Neutrophil (primary cell): ENCODE measurements around the gene ZBTB45.
A peak's percentile ranks its signal among the peaks of the same experiment; 100 is the strongest.

Experiments used
- H3K27ac ChIP-seq: fragments of 200-600 bp; sonication (generic); 2 replicates; pipeline ENCODE4 v1.5.1; 2016; ENCODE audit warnings: mild to moderate bottlenecking, moderate library complexity
- H3K27me3 ChIP-seq: fragments of 200-600 bp; sonication (generic); 2 replicates; pipeline ENCODE4 v1.6.0; 2016; ENCODE audit warnings: mild to moderate bottlenecking
- H3K36me3 ChIP-seq: fragments of 200-600 bp; sonication (generic); 2 replicates; pipeline ENCODE4 v1.5.1; 2017
- H3K4me1 ChIP-seq, 2 experiments: fragments of 200-600 bp in 1 of 2; sonication (generic) in 1 of 2; 1 replicate in 1 of 2; 2 replicates in 1 of 2; pipeline versions ENCODE4 v1.5.1 to v1.6.1; 2013 to 2016; ENCODE audit warnings: low read depth in 1 of 2, low read length in 1 of 2, mild to moderate bottlenecking in 1 of 2, moderate library complexity in 1 of 2; ENCODE audit not compliant: control insufficient read depth in 1 of 2, insufficient read depth in 1 of 2
- H3K4me3 ChIP-seq, 2 experiments: fragments of 200-600 bp in 1 of 2; sonication (generic) in 1 of 2; 1 replicate in 1 of 2; 2 replicates in 1 of 2; pipeline ENCODE4 v1.5.1; 2013 to 2016; ENCODE audit warnings: low read depth in 1 of 2, low read length in 1 of 2, mild to moderate bottlenecking in 1 of 2, moderate library complexity in 1 of 2
- H3K9me3 ChIP-seq: fragments of 200-600 bp; sonication (generic); 2 replicates; pipeline ENCODE4 v1.5.1; 2016
- CTCF ChIP-seq: fragments of 200-600 bp; sonication (generic); IDR thresholded peaks from 2 replicates; pipeline ENCODE4 v1.5.1; 2016; ENCODE audit warnings: antibody characterized with exemption

Gene ZBTB45

GRCh38 chr19:58559275-58560006, 39.8 kb upstream of the ZBTB45 start:
- H3K9me3 ChIP-seq, result no peaks in the 10 kb centered on the region
- H3K4me3 ChIP-seq, result peak overlapping the region; percentile 67 to 91
- peaks cover 55 to 62% of the 10 kb centered on the region in 2 experiments for H3K4me1 ChIP-seq
- H3K27ac ChIP-seq, result peak overlapping the region; percentile 100
- no peak for TF ChIP-seq CTCF
- H3K27me3 ChIP-seq, result peaks cover 41% of the 10 kb centered on the region
- peaks cover 19% of the 10 kb centered on the region for H3K36me3 ChIP-seq

- Histone ChIP-seq H3K4me1 (peaks cover 62 to 69% of the 10 kb centered on the region in 2 experiments), H3K4me3 (peak overlapping the region; percentile 67 to 91), H3K36me3 (peaks cover 24% of the 10 kb centered on the region), H3K9me3 (no peaks in the 10 kb centered on the region), H3K27me3 (peaks cover 34% of the 10 kb centered on the region), H3K27ac (peak overlapping the region; percentile 100)
- peak; percentile 25 for TF ChIP-seq CTCF
Measured at GRCh38 chr19:58558623-58559274, 39.1 kb upstream of the ZBTB45 start.

GRCh38 chr19:58558066-58558622, 38.5 kb upstream of the ZBTB45 start, which contains the start of gene UBE2M:
UBE2M (minus strand) TSS chr19:58558611; CDS start chr19:58558381, 230 bp downstream.
- peaks cover 30% of the 10 kb centered on the region for H3K36me3 ChIP-seq
- H3K27ac ChIP-seq, result peak within 1 kb of the TSS; percentile 100
- H3K9me3 ChIP-seq, result no peaks in the 10 kb centered on the region
- peaks cover 62 to 69% of the 10 kb centered on the region in 2 experiments for H3K4me1 ChIP-seq
- no peak for TF ChIP-seq CTCF
- H3K27me3 ChIP-seq, result peaks cover 28% of the 10 kb centered on the region
- peak within 1 kb of the TSS; percentile 67 to 91 for H3K4me3 ChIP-seq

GRCh38 chr19:58557221-58558065, 37.8 kb upstream of the ZBTB45 start:
- no peaks in the 10 kb centered on the region for H3K9me3 ChIP-seq
- no peak for TF ChIP-seq CTCF
- H3K36me3 ChIP-seq, result peaks cover 37% of the 10 kb centered on the region
- H3K4me3 ChIP-seq, result peak overlapping the region; percentile 67 to 82
- H3K27me3 ChIP-seq, result peaks cover 21% of the 10 kb centered on the region
- peaks cover 55 to 62% of the 10 kb centered on the region in 2 experiments for H3K4me1 ChIP-seq
- peak overlapping the region; percentile 100 for H3K27ac ChIP-seq

GRCh38 chr19:58556622-58557220, 37.1 kb upstream of the ZBTB45 start:
- H3K27me3 ChIP-seq, result peaks cover 14% of the 10 kb centered on the region
- H3K4me1 ChIP-seq, result peaks cover 47 to 55% of the 10 kb centered on the region in 2 experiments
- peak overlapping the region; percentile 67 to 82 for H3K4me3 ChIP-seq
- no peak for TF ChIP-seq CTCF
- peaks cover 44% of the 10 kb centered on the region for H3K36me3 ChIP-seq
- peak overlapping the region; percentile 100 for H3K27ac ChIP-seq
- no peaks in the 10 kb centered on the region for H3K9me3 ChIP-seq
